B cell (primary cell): ENCODE data around the gene ASB18.

Source experiments
- EZH2 ChIP-seq: IDR thresholded peaks from 2 replicates; pipeline ENCODE4 v1.6.1; 2012; ENCODE audit warnings: borderline replicate concordance, low read depth, mild to moderate bottlenecking, moderate library complexity, low read length; ENCODE audit not compliant: insufficient read depth, poor library complexity, severe bottlenecking
- TF ChIP-seq, protein P1 (sequence below): fragments of 200-600 bp; IDR thresholded peaks from one replicate; pipeline ENCODE4 v1.8.0; 2022; ENCODE audit warnings: antibody characterized with exemption, mild to moderate bottlenecking

DNA sequence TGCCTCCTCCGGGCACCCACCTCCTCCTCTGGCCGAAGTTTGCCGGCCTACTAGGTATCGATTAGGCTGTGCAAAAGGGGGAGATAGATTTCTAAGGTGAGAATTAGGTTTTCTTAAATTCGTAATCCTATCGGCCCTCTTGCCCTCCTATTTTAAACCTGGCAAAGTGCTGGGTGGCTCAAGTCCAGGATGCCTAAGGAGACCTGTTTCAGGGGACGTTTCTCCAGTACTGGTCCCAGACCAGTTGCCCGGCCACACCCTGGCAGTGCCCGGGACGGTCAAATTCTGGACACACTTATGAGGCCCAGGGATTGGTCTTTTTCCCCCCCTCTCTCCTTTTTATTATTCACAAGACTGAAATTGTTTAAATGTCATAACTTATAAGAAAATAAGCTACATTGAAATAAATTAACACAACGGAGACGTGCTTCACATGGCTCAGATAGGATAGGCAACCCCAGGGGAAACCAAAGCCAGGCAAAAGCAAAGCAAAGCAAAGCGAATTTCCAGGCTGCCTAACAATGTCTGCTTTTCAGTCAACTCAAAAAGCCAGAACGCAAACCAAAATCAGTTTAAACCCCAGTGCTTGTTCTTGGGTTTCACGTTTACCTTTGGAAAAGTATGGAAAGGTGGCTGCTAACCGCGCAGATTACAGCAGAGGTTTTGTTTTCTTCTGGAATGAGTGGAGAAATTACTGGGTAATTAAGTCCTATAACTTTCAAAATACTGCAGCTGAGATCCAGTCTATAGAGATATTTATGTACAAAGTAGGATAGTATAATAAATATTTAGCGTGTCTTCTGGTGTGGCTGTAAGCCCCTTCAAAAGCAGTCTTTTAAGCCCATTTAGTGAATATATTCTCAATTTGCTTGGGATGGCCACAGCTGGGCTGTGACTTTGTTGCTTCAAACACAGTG, 99.0 kb downstream of the ASB18 start:
- TF ChIP-seq, protein P1, sequence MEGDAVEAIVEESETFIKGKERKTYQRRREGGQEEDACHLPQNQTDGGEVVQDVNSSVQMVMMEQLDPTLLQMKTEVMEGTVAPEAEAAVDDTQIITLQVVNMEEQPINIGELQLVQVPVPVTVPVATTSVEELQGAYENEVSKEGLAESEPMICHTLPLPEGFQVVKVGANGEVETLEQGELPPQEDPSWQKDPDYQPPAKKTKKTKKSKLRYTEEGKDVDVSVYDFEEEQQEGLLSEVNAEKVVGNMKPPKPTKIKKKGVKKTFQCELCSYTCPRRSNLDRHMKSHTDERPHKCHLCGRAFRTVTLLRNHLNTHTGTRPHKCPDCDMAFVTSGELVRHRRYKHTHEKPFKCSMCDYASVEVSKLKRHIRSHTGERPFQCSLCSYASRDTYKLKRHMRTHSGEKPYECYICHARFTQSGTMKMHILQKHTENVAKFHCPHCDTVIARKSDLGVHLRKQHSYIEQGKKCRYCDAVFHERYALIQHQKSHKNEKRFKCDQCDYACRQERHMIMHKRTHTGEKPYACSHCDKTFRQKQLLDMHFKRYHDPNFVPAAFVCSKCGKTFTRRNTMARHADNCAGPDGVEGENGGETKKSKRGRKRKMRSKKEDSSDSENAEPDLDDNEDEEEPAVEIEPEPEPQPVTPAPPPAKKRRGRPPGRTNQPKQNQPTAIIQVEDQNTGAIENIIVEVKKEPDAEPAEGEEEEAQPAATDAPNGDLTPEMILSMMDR = no peak
- no peak for TF ChIP-seq EZH2
